BLaER1 treated with 17β-estradiol and CSF1 and Interleukin-3, amounts not matched to agents 10 nM and 100 nM (cell line): ENCODE measurements around the gene HOXB4.

Experiments
- H3K27ac ChIP-seq, 11 experiments: shearing (Covaris generic); formaldehyde crosslinking; 2 replicates each; pipeline ENCODE4 v1.8.1; 2022
- H3K27me3 ChIP-seq, 11 experiments: shearing (Covaris generic); formaldehyde crosslinking; 2 replicates each; pipeline ENCODE4 v1.8.1; 2022
- H3K36me3 ChIP-seq, 11 experiments: shearing (Covaris generic); formaldehyde crosslinking; 2 replicates each; pipeline ENCODE4 v1.8.1; 2022
- H3K4me1 ChIP-seq, 10 experiments: shearing (Covaris generic); formaldehyde crosslinking; 2 replicates each; pipeline ENCODE4 v1.8.1; 2022
- H3K4me2 ChIP-seq, 11 experiments: shearing (Covaris generic); formaldehyde crosslinking; 2 replicates each; pipeline ENCODE4 v1.8.1; 2022
- H3K4me3 ChIP-seq, 10 experiments: shearing (Covaris generic); formaldehyde crosslinking; 2 replicates each; pipeline ENCODE4 v1.8.1; 2022
- H3K9ac ChIP-seq, 11 experiments: shearing (Covaris generic); formaldehyde crosslinking; 2 replicates each; pipeline ENCODE4 v1.8.1; 2022
- H3K9me3 ChIP-seq, 11 experiments: shearing (Covaris generic); formaldehyde crosslinking; replicated peaks in 1 of 11; 2 replicates each; pipeline ENCODE4 v1.8.1; 2022
- H4K20me1 ChIP-seq, 11 experiments: shearing (Covaris generic); formaldehyde crosslinking; 2 replicates each; pipeline ENCODE4 v1.8.1; 2022
- Cebpa-rat ChIP-seq, 11 experiments: shearing (Covaris generic); IDR thresholded peaks; 2 replicates each; pipeline ENCODE4 v1.8.1; 2022

HOXB4 gene

DNA sequence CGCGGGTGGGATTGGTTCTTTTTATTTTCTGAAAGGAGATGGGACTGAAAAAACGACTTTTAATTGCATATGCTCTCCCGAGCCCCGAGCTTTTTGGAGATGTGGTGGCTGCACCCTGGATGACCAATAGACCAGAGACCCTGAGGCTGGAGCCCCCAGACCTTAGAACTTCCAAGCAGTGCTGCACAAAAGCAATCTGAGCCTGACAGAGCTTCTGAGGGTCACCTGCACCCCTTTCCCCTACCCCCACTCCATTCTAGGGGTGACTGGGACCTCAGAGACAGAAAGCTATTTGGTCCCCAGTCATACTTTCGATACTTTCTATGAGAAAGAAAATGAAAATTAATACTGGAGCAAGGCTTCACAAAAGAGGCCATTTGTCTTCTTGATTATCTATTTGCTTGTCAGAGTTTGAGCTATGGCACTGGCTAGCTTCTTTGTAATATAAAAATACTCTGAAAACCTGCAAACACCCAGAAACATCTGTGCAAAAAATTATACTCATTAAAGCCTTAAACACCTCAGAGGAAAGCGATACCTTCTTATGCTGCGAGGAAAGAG, 3.6 kb downstream of the HOXB4 start:
- Histone ChIP-seq H3K9me3 (peaks cover 0 to 9% (median 0%) of the 10 kb centered on the region in 11 experiments; a peak in 2 of 22 replicates), H3K9ac (no peak overlapping the region), H4K20me1 (peaks cover 0 to 90% (median 70%) of the 10 kb centered on the region in 11 experiments; a peak in 17 of 22 replicates), H3K4me3 (no peak overlapping the region), H3K4me1 (no peaks in the 10 kb centered on the region), H3K27ac (no peak overlapping the region), H3K27me3 (peaks cover 100% of the 10 kb centered on the region in 11 experiments), H3K36me3 (no peaks in the 10 kb centered on the region), H3K4me2 (no peak overlapping the region)
- no peak for TF ChIP-seq Cebpa-rat (IDR thresholded peaks at IDR 0.05)

DNA sequence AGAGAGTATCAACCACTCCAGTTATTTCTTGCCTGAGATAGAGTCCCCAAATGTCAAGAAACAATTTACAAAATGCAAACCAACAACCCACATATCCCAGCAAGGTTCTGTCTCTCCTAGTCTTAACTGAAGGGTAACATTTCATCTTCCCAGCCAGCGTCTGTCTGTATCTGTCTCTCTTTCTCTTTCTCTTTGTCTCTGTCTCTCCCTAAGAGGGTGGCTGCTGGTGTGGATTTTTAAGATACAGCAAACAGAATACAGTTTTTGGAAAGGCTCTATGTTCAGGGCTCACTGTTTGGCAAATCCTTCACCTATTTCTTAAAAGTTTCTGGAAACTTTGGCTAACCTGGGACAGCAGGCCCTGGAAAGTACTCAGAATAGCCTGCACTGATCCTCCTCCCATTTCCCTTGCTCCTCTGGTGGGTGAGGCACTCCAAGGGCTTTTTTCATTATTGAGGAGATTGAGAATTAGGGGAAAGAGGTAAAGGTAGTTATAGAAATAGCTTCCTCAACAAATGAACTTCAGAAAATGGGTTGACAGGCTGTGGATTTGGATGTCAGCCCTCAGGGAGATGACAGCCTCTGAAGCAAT, 6.2 kb downstream of the HOXB4 start:
- no peaks in the 10 kb centered on the region for H3K4me1 ChIP-seq
- H3K27me3 ChIP-seq = peaks cover 100% of the 10 kb centered on the region in 11 experiments
- no peak overlapping the region for H3K4me3 ChIP-seq
- H3K4me2 ChIP-seq = no peak overlapping the region
- no peaks in the 10 kb centered on the region for H3K36me3 ChIP-seq
- no peaks in the 10 kb centered on the region for H3K9me3 ChIP-seq
- H3K9ac ChIP-seq = no peak overlapping the region
- TF ChIP-seq Cebpa-rat (IDR thresholded peaks at IDR 0.05) = no peak
- peaks cover 0 to 89% (median 54%) of the 10 kb centered on the region in 11 experiments; a peak in 16 of 22 replicates for H4K20me1 ChIP-seq
- no peak overlapping the region for H3K27ac ChIP-seq

DNA sequence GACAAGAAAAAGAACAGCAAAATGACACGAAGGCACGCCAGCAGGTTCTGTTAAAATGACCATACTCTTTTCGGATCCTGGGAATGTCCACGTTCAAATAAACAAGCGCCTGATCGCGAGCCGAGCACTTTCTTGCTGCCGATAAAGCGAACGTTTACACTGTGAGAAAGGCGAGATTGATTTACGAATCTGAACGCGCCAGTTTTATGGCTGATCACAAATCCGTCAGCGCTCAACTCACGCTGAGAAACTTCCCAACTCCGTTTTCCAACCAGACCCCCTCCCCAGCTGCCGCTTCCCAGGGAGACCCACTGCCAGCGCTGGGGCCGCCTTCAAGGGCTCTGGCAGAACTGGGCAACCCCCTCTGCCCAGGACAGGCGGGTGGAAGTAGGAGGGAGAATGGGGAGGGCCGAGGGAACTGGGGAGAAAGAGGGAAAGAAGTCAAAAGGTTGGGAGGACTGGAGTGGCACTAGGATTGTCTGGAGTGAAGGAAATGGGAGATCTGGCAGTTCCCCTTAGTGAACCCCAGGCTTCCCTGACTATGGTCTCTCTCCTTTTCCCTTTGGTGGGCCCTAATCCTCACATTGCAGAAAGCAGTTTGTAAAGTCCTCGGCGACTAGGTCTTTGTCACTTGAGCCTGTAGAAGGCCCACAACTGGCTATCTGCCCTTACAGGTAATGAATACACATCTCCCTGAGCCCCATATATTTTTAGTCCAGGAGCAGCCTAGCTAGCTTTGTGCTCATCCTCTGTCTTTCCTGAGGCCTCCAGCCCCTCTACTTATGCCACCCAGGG, 6.9 kb downstream of the HOXB4 start:
- TF ChIP-seq Cebpa-rat (IDR thresholded peaks at IDR 0.05) = no peak
- peaks cover 100% of the 10 kb centered on the region in 11 experiments for H3K27me3 ChIP-seq
- no peaks in the 10 kb centered on the region for H3K9me3 ChIP-seq
- no peak overlapping the region for H3K4me3 ChIP-seq
- no peaks in the 10 kb centered on the region for H3K36me3 ChIP-seq
- H3K4me1 ChIP-seq = no peaks in the 10 kb centered on the region
- no peak overlapping the region for H3K9ac ChIP-seq
- H4K20me1 ChIP-seq = peaks cover 0 to 92% (median 51%) of the 10 kb centered on the region in 11 experiments; a peak in 16 of 22 replicates
- no peak overlapping the region for H3K4me2 ChIP-seq
- no peak overlapping the region for H3K27ac ChIP-seq

DNA sequence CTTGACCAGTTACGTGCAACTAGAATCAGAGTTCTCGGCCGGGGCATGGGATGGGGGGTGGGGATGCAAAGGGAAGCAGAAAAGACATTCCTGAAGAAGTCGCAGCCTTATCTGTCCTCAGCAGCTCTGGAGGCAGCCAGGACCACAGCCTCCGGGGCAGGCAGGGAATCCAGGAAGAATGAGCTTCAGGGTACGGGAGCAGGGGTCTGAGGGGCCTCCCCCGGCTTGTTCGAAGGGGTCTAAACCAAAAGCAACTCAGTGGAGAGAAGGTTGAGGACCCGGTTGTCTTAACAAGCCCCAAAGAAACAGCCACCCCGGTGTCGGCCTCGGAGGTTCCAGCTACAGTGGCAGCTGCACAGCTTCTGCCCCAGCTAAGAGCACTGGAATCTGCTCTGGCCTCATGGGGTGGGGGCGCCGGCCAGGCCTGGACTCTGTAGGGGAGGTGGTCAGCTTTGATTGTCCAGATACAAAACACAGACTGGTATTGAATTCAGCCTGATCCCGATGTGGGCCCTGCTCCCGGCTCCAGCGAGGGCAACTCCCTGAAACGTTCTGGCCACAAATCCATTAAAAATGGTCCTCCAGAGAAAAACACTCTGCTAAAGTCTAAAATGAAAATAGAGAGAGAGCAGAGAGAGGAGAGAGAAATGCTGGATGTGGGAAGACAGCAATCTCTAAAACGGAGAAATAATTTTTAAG, 7.7 kb downstream of the HOXB4 start:
- no peaks in the 10 kb centered on the region for H3K4me1 ChIP-seq
- H3K27me3 ChIP-seq = peaks cover 100% of the 10 kb centered on the region in 11 experiments
- TF ChIP-seq Cebpa-rat (IDR thresholded peaks at IDR 0.05) = no peak
- no peak overlapping the region for H3K9ac ChIP-seq
- H3K9me3 ChIP-seq = no peaks in the 10 kb centered on the region
- H3K4me3 ChIP-seq = no peak overlapping the region
- no peaks in the 10 kb centered on the region for H3K36me3 ChIP-seq
- H3K27ac ChIP-seq = no peak overlapping the region
- H4K20me1 ChIP-seq = peaks cover 0 to 94% (median 51%) of the 10 kb centered on the region in 11 experiments; a peak in 16 of 22 replicates
- no peak overlapping the region for H3K4me2 ChIP-seq

DNA sequence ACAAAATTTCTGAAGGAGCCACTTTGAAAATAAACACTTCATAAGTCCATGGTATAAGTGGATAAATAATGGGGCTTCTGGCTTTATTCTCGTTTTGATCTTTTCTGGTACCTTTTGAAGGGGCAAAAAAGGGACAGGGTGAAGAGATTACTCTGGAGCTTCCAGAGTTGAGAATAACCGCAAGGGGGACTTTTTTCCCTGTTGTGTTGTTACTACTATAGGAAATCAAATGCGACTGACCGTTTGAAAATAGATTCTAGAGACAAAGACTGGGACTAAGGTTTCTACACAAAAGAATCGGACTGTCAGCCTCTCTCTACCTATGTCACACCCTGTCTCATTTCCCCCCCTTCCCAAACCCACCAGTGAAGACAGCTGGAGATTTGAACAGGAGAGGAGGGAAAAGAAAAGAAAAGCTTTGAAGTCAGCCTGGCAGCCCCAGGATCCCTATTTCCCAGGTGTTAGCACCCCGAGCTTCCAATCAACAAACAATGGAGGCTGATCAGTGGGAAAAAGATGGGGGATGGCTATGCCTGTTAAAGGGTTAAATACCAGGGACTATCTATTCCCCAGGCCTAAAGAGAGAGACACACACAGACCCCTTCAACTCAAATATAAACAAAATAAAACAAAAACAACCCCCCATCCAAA, 8.4 kb downstream of the HOXB4 start:
- peaks cover 0 to 94% (median 57%) of the 10 kb centered on the region in 11 experiments; a peak in 16 of 22 replicates for H4K20me1 ChIP-seq
- no peak overlapping the region for H3K9ac ChIP-seq
- no peak overlapping the region for H3K4me2 ChIP-seq
- peaks cover 100% of the 10 kb centered on the region in 11 experiments for H3K27me3 ChIP-seq
- no peaks in the 10 kb centered on the region for H3K9me3 ChIP-seq
- no peak overlapping the region for H3K4me3 ChIP-seq
- no peak for TF ChIP-seq Cebpa-rat (IDR thresholded peaks at IDR 0.05)
- H3K27ac ChIP-seq = no peak overlapping the region
- H3K36me3 ChIP-seq = no peaks in the 10 kb centered on the region
- H3K4me1 ChIP-seq = no peaks in the 10 kb centered on the region

DNA sequence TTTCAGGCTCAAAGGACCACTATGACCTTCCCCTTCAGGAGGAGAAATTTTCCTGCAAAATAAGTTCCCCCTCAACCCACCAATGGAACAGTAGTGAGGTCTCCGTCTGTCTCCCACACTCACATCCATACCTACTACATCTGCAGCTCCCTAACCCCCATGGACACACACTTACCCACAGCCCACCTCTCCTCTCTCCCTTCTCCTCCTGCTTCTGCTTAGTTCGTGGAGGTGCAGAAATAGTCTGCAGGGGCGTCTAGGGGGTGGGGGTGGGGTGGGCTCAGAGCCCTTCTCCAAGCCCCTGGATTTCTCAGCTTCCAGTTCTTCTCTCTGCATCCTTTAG, 8.9 kb downstream of the HOXB4 start:
- H3K4me1 ChIP-seq = no peaks in the 10 kb centered on the region
- H3K27ac ChIP-seq = no peak overlapping the region
- no peak overlapping the region for H3K9ac ChIP-seq
- no peaks in the 10 kb centered on the region for H3K36me3 ChIP-seq
- H4K20me1 ChIP-seq = peaks cover 0 to 89% (median 54%) of the 10 kb centered on the region in 11 experiments; a peak in 16 of 22 replicates
- H3K27me3 ChIP-seq = peaks cover 99 to 100% (median 100%) of the 10 kb centered on the region in 11 experiments
- no peak for TF ChIP-seq Cebpa-rat (IDR thresholded peaks at IDR 0.05)
- no peak overlapping the region for H3K4me2 ChIP-seq
- H3K9me3 ChIP-seq = no peaks in the 10 kb centered on the region
- no peak overlapping the region for H3K4me3 ChIP-seq

DNA sequence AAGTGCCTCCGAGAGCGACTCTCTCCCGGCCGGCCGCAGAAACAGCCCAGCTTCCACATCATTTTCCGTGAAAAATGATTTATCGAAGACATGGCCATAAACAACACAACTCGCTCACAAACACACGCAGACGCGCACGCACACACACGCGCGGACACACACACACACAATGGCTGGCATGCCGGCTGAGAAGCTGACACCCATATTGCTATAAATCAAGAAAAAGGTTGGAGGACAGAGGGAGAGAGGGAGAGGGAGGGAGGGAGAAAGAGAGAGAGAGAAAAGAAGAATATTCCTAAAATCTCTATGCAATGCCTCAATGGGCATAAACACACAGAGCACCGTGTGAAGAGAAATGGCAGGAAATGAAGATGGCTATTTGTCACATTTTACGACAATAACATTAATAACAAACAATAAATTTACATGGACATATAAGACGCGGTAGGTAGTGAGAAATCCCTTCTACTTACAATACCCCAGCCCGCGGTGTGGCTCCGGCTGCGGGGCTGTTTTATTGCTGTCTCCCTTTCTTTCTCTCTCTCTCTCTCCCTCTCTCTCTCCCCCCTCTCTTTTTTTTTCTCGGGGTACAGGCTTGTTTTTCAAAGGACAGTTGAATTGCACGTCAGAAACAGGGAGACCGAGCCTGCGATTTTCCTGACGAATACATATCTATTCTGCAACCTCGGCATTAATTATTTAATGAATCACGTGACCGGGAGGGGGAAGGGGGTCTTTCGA, 9.5 kb downstream of the HOXB4 start:
- no peaks in the 10 kb centered on the region for H3K36me3 ChIP-seq
- H3K27ac ChIP-seq = no peak overlapping the region
- TF ChIP-seq Cebpa-rat (IDR thresholded peaks at IDR 0.05) = no peak
- H3K4me3 ChIP-seq = no peak overlapping the region
- H4K20me1 ChIP-seq = peaks cover 0 to 87% (median 51%) of the 10 kb centered on the region in 11 experiments; a peak in 16 of 22 replicates
- no peak overlapping the region for H3K4me2 ChIP-seq
- no peaks in the 10 kb centered on the region for H3K4me1 ChIP-seq
- H3K27me3 ChIP-seq = peaks cover 99 to 100% (median 100%) of the 10 kb centered on the region in 11 experiments
- no peaks in the 10 kb centered on the region for H3K9me3 ChIP-seq
- no peak overlapping the region for H3K9ac ChIP-seq

DNA sequence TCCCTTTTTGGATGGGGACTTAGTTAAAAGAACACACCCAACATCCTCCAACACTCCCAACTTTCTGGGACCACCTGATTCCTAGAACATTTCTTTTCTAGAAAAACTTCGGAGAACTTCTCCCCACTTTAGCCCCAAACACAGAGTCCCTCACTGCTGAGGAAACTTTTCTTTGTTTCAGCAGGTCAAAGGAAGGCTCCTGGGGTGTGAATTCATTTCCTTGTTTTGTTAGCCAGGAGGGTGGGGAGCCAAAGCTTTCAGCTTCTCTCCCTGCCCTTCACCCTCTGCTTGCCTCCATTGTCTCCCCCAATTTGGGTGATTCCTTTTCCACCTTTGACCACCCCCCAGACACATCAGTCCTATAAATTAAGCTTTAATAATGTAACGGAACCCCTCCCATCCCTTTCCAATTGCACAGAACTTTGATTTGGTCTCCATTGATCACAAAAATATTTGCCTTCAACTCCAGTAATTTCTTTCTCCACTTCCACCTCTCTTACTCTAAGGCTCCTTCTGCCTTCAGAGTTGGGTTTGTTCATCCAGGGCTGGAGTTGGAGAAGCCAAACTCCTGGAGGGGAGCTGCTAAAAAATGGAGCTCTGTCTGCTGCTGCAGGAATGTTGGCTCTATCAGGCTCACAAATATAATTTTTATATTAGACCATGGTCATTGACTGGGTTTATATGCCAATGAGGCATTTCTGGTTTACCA, 10.3 kb downstream of the HOXB4 start:
- H3K4me3 ChIP-seq = no peak overlapping the region
- H3K4me2 ChIP-seq = no peak overlapping the region
- H3K9ac ChIP-seq = no peak overlapping the region
- no peaks in the 10 kb centered on the region for H3K9me3 ChIP-seq
- TF ChIP-seq Cebpa-rat (IDR thresholded peaks at IDR 0.05) = no peak
- no peaks in the 10 kb centered on the region for H3K36me3 ChIP-seq
- H3K4me1 ChIP-seq = no peaks in the 10 kb centered on the region
- peaks cover 99 to 100% (median 100%) of the 10 kb centered on the region in 11 experiments for H3K27me3 ChIP-seq
- peaks cover 0 to 83% (median 42%) of the 10 kb centered on the region in 11 experiments; a peak in 16 of 22 replicates for H4K20me1 ChIP-seq
- H3K27ac ChIP-seq = no peak overlapping the region
